HCEC 1CT (cell line): ENCODE measurements around the gene XCL2.
"Not testable (repeated sequence)": the region's sequence is repeated elsewhere in the genome, so short reads cannot be mapped to it uniquely, and the experiment has no call there.

Experiments
- DNase-seq: peaks from one replicate; pipeline ENCODE4 v3.0.0-alpha.2; 2017

Gene XCL2

GRCh38 chr1:168543840-168544498 is at the start of gene XCL2:
TSS of gene XCL2 (minus strand) at chr1:168543997. CDS start at chr1:168543964, 33 bp downstream.
- not testable (repeated sequence) for DNase-seq

GRCh38 chr1:168591641-168592250 is 47.9 kb upstream of the XCL2 start:
- DNase-seq: no peak

- no peak for DNase-seq
Measured at GRCh38 chr1:168591066-168591465, 47.3 kb upstream of the XCL2 start.

- no peak for DNase-seq
Measured at GRCh38 chr1:168589167-168589566, 45.4 kb upstream of the XCL2 start.

GRCh38 chr1:168585937-168586336 is 42.1 kb upstream of the XCL2 start:
- no peak for DNase-seq

- peak; percentile 11 for DNase-seq
Measured at GRCh38 chr1:168585191-168585590, 41.4 kb upstream of the XCL2 start.

GRCh38 chr1:168583571-168583970 is 39.8 kb upstream of the XCL2 start:
- no peak for DNase-seq

GRCh38 chr1:168582688-168583336 is 39.0 kb upstream of the XCL2 start:
- DNase-seq: no peak

- no peak for DNase-seq
Measured at GRCh38 chr1:168581817-168582572, 38.2 kb upstream of the XCL2 start.

GRCh38 chr1:168580991-168581390 is 37.2 kb upstream of the XCL2 start:
- DNase-seq: not testable (repeated sequence)

GRCh38 chr1:168580290-168580689 is 36.5 kb upstream of the XCL2 start:
- not testable (repeated sequence) for DNase-seq

GRCh38 chr1:168578531-168579185 is 34.9 kb upstream of the XCL2 start:
- DNase-seq: not testable (repeated sequence)

- DNase-seq: not testable (repeated sequence)
Measured at GRCh38 chr1:168576245-168576688, 32.5 kb upstream of the XCL2 start, which contains the start of gene XCL1. TSS of gene XCL1 (plus strand) at chr1:168576605. CDS start at chr1:168576638, 33 bp downstream.

- DNase-seq: peak; percentile 60
Measured at GRCh38 chr1:168574234-168574633, 30.4 kb upstream of the XCL2 start.

GRCh38 chr1:168572633-168573032 is 28.8 kb upstream of the XCL2 start:
- no peak for DNase-seq

GRCh38 chr1:168570652-168571051 is 26.9 kb upstream of the XCL2 start:
- no peak for DNase-seq

GRCh38 chr1:168568346-168568745 is 24.5 kb upstream of the XCL2 start:
- DNase-seq: no peak

- no peak for DNase-seq
Measured at GRCh38 chr1:168567568-168567967, 23.8 kb upstream of the XCL2 start.

- no peak for DNase-seq
Measured at GRCh38 chr1:168567007-168567406, 23.2 kb upstream of the XCL2 start.

- no peak for DNase-seq
Measured at GRCh38 chr1:168565825-168566224, 22.0 kb upstream of the XCL2 start.

GRCh38 chr1:168561989-168562388 is 18.2 kb upstream of the XCL2 start:
- no peak for DNase-seq

- DNase-seq: no peak
Measured at GRCh38 chr1:168560370-168560769, 16.6 kb upstream of the XCL2 start.

GRCh38 chr1:168556647-168557046 is 12.8 kb upstream of the XCL2 start:
- no peak for DNase-seq
